HG03064 (cell line): ENCODE results near the gene HOXA6.

Source experiments
- ATAC-seq: cut with Tn5 transposase; IDR thresholded peaks from one replicate; pipeline ENCODE4 v1.9.1; 2021; ENCODE audit warnings: low read depth; ENCODE audit not compliant: unreplicated experiment

HOXA6 gene

GRCh38 chr7:27173956-27174873 is 26.6 kb upstream of the HOXA6 start, which contains the start of gene HOXA10:
HOXA10 (minus strand) TSS chr7:27174320; CDS start chr7:27174306, 14 bp downstream.
- no peak for ATAC-seq

GRCh38 chr7:27173511-27173955 is 26.0 kb upstream of the HOXA6 start:
- ATAC-seq = no peak

DNA sequence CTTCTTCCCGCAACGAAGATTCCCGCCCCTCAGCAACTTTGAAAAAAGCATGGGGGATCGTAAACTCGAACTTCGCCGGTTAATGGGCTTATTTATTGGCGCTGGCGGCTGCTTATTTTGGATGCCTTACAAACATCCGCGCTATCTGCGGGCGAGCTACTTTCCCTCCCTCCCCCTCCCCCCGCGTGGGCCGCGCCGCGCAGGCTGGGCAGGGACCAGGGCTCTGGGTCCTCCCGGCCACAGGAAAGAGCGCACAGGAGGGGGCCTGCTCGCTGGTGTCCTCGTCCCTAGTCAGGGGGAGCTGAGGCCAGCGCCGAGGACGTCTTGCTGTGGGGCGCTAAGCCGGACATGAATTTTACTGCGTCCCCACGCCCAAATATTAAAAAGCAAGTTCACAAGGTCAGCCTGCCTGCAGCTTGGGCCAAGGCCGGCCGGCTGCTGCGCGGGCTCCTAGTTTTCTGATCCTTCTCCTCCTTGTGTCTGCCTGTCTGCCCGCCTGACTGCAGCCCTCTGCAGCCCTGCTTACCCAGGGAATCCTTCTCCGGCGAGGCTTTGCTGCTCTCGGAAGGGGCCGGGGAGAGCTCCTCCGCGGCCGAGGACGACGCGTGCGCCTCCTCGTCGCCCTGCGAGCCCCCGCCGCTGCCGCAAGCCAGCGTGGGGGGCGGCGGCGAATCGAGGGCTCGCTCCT is 25.4 kb upstream of the HOXA6 start:
- ATAC-seq = no peak

DNA sequence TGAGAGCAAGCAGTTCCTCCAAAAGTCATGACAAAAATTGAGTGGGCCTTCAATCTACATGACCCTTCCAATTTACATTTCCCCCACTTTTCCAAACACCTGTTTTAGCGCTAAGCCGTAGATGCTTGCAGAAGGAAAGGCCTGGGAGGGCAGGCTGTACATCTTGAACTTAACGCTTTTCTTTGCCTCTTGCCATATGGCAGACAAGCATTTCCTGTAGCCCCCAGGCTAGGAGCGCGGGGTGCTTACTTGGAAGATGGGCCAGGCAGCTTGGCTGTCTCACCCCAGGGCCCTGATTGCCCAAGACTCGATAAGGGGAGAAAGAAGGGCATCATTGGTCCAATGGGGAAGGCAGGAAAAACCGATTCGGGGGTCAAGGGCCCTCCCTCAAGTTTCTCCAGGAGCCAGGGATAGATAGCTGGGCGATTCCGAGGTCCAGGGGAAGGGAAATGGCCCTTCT is 24.8 kb upstream of the HOXA6 start:
- ATAC-seq = no peak

- ATAC-seq = no peak
These were observed 24.2 kb upstream of the HOXA6 start for GRCh38 chr7:27171637-27172314.

DNA sequence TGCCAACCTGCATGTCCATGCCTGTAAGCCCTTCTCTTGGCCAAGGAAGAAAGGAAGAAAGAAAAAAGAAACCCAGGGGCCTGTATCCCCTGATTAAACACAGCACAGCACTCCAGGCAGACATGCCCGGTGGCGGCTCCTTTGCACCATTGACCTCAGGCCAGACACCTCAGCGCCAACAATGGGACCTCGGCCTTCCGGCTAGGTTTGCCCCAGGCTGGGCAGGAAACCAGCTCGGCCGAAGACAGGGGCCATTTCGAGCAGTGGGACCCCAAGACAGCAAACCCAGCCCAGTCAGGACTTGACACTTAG is 23.7 kb upstream of the HOXA6 start:
- no peak for ATAC-seq

GRCh38 chr7:27170426-27171324 is 23.1 kb upstream of the HOXA6 start:
- ATAC-seq = no peak

DNA sequence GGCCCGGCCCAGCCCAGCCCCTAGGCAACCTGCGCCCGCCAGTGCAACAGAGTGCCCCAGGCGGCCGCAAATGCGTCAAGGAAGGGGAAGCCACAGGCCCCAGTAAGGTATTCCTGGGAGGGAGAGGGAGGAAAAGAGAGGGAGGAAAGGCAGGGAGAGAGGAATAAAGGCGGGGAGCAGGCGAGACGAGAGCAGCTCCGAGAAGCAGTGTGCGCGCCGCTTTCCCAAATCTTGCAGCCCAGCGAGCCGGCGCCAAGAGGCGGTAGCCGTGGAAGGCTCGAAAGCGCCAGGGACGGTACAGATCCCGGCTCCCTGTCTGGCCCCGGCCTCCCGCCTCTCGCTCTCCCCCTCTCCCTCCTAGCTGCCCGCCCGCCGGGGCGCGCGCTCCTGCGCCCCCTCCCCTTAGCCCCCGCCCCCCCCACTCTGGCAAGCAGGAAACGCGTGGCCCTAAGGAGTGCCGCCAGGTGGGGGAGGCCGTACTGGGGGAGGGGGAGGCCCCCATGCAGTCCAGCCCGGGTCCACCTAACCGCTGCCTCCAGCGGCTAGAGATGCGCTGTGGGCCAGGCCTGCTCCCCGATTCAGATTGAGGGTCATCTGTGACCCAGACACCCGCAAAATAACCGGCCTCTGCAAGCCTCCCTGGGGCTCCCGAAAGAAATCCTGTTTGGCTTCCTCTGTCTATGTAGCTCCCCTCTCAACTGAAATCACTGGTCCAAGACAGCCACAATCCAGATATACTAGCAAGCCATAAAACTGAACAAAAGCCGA is 22.3 kb upstream of the HOXA6 start:
- ATAC-seq = no peak

- ATAC-seq = no peak
These were observed 20.8 kb upstream of the HOXA6 start for GRCh38 chr7:27168265-27168947.

GRCh38 chr7:27167916-27168264 is 20.3 kb upstream of the HOXA6 start:
- no peak for ATAC-seq

GRCh38 chr7:27166531-27167505 is 19.2 kb upstream of the HOXA6 start:
- no peak for ATAC-seq

GRCh38 chr7:27165996-27166530 is 18.5 kb upstream of the HOXA6 start:
- no peak for ATAC-seq

- ATAC-seq = no peak
These were observed 17.8 kb upstream of the HOXA6 start, which contains the start of gene HOXA9 for GRCh38 chr7:27165089-27165995. HOXA9 (minus strand) TSS chr7:27165537; CDS start chr7:27165457, 80 bp downstream.

GRCh38 chr7:27164367-27165088 is 17.0 kb upstream of the HOXA6 start:
- no peak for ATAC-seq

DNA sequence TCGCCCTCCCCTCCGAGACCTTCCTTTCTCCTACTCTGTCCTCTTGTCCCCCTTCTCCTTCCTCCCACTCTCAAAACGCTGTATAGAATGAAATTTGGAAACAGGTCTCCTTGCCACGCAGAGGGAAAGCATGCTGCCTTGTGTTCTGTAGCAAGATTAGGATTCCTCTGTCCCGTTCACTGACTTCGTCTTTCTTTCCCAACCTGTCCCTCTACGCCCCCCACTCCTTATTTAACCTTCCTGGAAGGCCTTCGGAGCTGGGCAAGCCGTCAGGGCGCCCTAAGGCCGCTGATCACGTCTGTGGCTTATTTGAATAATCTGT is 16.4 kb upstream of the HOXA6 start:
- ATAC-seq = no peak
